ENCODE results near the gene SPTSSB.

- TF ChIP-seq CTCF (IDR thresholded peaks at IDR 0.05) (no peak), EZH2 (IDR thresholded peaks at IDR 0.05; ENCODE audit: borderline replicate concordance, insufficient read depth, low read depth, low read length, poor library complexity, severe bottlenecking) (no peak)
Observed at GRCh38 chr3:161296814-161297213, 74.5 kb downstream of the SPTSSB start.
